Embryonic facial prominence (tissue), 1 donor: Measurements from ENCODE around the gene TMEM53.

ENCODE experiments used
- DNase-seq: peaks from one replicate; pipeline ENCODE4 v3.0.0-alpha.2; 2016; ENCODE audit errors: extremely low spot score

The TMEM53 gene

GRCh38 chr1:44698138-44698537, 23.9 kb upstream of the TMEM53 start:
- DNase-seq, result no peak

DNA sequence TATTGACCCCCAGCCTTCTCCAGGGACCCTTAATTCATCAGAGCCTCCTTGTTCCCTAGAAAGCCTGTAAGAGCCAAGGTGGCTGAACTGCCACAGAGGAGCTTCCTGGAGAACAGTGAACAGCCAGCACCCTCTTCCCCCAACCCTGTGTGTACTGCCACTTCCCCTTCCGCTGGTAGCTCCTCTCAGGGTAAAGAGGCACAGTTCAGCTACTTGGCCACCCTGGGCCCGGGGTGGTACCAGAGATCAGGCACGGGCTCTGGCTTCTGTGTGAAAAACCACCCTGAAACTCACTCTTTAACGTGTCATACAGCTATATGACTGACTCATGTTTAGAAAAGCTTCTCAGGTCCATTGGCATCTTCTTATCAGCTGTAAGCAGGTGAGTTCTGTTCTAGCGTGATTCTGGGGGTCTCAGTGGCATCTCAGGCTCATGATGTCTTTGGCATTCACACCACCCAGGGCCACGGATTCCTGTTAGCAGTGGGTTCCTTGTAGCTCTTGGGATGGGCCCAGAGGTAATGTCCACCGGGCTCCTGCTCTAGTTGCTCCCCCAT, 22.6 kb upstream of the TMEM53 start:
- no peak for DNase-seq

GRCh38 chr1:44696101-44696500, 21.8 kb upstream of the TMEM53 start:
- DNase-seq, result no peak

DNA sequence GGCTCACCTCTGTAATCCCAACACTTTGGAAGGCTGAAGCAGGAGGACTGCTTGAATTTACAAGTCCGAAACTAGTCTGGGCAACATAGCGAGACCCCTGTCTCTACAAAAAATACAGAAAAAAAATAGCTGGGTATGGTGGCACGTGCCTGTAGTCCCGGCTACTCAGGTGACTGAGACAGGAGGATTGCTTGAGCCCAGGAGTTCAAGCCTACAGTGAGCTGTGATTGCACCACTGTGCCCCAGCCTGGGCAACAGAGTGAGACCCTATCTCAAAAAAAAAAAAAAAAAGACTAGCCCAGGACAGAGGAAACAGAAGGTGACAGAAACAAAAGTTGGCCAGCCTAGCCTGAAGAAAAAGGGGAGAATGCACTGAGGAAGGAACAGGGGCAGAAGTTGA, 21.4 kb upstream of the TMEM53 start:
- DNase-seq, result no peak

GRCh38 chr1:44694863-44695478, 20.7 kb upstream of the TMEM53 start:
- no peak for DNase-seq

DNA sequence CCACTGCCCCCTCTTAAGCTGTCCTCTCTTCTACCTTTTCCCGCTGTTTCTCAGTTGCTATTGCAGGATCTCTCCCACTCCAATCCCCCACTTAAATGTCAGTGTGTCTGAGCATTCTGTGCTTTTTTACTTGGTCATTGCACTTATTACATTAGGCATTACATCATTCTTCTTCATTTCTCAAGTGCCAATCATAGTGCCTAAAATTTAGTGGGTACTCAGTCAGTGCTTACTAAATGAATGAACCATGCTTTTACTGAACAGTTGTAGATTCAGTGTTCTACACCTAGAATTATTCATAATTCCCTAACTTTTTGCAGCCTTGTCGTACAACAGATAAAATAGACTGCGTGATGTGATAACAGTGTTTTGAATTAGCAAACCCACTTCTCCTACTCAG, 19.6 kb upstream of the TMEM53 start:
- DNase-seq, result no peak

GRCh38 chr1:44693159-44693558, 18.9 kb upstream of the TMEM53 start:
- DNase-seq, result no peak

GRCh38 chr1:44689447-44689765, 15.1 kb upstream of the TMEM53 start:
- DNase-seq, result no peak

DNA sequence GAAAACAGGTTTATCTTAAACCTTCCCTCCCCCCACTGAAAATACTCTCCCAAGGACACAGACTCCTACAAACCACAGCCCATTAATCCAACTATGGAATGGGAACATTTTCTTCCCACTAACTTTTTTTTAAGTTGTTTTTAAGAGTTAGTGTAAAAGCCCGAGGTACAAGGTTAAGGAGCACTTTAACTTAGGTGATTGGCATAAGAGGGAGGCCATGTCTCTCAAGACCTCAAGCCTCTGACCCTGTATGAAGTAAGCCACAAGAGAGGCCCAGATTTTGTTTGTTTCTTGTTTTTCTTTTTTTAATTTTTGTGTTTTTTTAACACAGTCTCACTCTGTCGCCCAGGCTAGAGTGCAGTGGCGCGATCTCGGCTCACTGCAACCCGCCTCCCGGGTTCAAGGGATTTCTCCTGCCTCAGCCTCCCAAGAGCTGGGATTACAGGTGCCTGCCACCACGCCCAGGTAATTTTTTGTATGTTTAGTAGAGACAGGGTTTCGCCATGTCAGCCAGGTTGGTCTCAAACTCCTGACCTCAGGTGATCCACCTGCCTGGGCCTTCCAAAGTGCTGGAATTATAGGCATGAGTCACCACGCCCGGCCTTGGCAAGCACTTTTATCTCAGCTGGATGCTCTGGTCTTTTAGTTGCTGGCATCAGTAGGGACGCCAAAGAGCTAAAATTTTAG, 14.6 kb upstream of the TMEM53 start:
- DNase-seq, result no peak

GRCh38 chr1:44685881-44686280, 11.6 kb upstream of the TMEM53 start:
- DNase-seq, result no peak

- no peak for DNase-seq
Observed at GRCh38 chr1:44685218-44685617, 10.9 kb upstream of the TMEM53 start.

GRCh38 chr1:44684525-44684924, 10.2 kb upstream of the TMEM53 start:
- DNase-seq, result no peak

GRCh38 chr1:44682883-44683265, 8.6 kb upstream of the TMEM53 start:
- no peak for DNase-seq

- DNase-seq, result no peak
Observed at GRCh38 chr1:44681905-44682882, 7.9 kb upstream of the TMEM53 start.

DNA sequence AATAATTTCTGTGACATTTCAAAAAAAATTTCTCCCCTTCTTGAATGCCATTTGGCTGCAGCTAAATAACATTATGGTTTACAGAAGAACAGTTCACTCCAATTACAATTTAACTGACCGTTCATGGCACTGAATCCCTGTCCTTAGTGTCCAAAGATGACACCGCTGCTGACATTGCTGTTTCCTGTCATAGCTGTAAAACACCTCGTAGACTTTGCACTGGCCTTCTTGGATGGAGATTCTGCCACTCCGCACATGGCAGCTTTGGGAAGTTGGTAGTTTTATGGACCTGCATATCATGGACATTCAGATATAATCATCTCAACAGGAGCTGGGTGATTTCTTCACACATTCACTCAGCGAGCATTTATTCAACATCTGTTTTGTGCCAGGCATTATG, 5.2 kb upstream of the TMEM53 start:
- DNase-seq, result no peak

DNA sequence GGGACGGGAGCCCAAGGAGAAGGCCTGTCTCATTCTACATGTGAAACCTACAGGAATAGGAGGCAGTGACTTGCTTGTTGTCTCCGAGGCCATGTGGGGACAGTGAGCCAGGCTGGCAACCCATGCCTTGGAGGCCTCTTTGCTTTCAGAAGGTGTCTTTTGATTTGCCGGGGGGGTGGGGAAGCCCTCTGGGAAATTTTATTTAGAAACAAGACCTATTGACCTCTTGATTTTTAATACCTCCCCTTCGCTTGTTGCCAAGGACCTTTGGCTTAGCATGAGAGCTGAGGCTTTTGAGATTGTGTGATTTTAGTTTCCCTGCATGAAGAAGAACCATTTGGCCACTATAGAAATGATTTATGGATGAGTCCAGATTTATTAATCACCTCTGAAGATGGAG, 4.3 kb upstream of the TMEM53 start:
- no peak for DNase-seq

DNA sequence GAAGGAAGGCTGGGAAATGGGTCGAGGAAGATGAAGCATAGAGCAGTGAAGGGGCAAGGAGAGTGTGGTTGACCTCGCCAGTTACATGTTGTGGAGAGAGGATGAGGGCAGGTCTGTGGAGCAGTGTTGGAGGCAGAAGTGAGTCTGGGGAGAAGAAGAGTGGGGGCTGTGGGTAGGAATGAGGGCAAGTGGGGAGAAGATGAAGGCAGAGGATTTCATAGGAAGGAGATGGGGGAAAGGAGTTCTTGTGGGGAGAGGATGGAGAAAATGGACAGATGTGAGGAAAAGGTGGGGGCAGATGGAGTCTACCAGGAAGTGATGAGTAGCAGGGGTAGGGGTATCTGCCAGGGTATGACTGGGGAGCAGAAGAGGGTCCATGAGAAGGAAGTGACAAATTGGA, 3.8 kb upstream of the TMEM53 start:
- DNase-seq, result no peak

DNA sequence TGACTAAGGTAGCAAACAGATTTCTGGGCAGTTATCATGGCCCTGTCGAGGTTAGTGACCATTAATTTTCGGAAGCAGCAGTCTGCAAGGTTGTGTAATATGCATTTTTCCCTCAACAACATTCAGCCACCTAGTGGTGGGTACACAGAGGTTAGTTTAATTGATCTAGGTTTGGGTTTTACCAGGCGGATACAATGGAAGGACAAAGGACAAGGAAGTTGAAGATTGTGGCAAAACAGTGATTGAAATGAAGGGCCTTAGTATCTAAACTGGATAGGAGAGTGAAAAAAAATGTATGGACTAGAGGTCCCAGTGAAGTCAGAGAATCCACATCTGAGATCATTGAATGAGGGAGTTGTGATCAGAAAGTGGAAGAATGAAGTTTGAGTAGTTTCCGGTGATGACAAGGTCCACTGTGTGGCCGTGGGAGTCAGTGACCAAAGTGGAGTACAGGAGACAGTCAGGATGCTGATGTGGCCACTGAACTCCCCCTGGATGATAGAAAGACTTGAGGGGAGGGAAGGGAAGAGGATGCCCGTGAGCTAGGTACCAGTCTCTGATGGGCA, 3.0 kb upstream of the TMEM53 start:
- DNase-seq, result no peak

- no peak for DNase-seq
Observed at GRCh38 chr1:44676484-44677200, 2.4 kb upstream of the TMEM53 start.

GRCh38 chr1:44675186-44675585, 905 bp upstream of the TMEM53 start:
- DNase-seq, result no peak

GRCh38 chr1:44673675-44674112, 587 bp downstream of the TMEM53 start:
- no peak for DNase-seq
